K562 treated with DMSO at 1 percent for 48 hours (cell line): ENCODE data around the gene PSMA2. TPM values are rescaled to one million over a fixed set of nuclear protein-coding genes. Genes with fewer than 3 reads are reported as not detected.

ENCODE experiments used
- total RNA-seq: library from RNA; unstranded; fragments of 300-600 nt; gene quantifications from 2 replicates; pipeline ENCODE4 v1.2.3, GENCODE V29; 2022; ENCODE audit warnings: low replicate concordance; ENCODE audit errors: extremely low read depth

PSMA2 gene
- not detected in 2 replicates for total RNA-seq

GRCh38 chr7:42931834-42932651, at the start of gene PSMA2, which contains the start of gene MRPL32:
TSS of gene PSMA2 (minus strand) at chr7:42932174. CDS start at chr7:42932158, 16 bp downstream.
TSS of gene MRPL32 (plus strand) at chr7:42932376. CDS start at chr7:42932387, 11 bp downstream.

GRCh38 chr7:42911454-42912447, 20.2 kb downstream of the PSMA2 start, which contains the start of gene C7orf25:
TSS of gene C7orf25 (minus strand) at chr7:42912070. CDS start at chr7:42910900, 1,170 bp downstream.

Other genes starting within 250 kb of the PSMA2 start
- gene C7orf25, start 20.1 kb downstream of the PSMA2 start, total RNA-seq: not detected in 2 replicates
- gene MRPL32, start 202 bp upstream of the PSMA2 start, total RNA-seq: not detected in 2 replicates
- gene HECW1, start 180.5 kb upstream of the PSMA2 start, total RNA-seq: not detected in 2 replicates